Measurements from ENCODE around the gene DDX31. TPM values are rescaled to one million over a fixed set of nuclear protein-coding genes. Genes with fewer than 3 reads are reported as not detected.

DDX31 gene
- total and polyA plus RNA-seq, 9 of the 15 experiments (the other 6 are each of a cell fraction or from before 2014, with no cell fraction given) = 11.9 to 24.6 (median 22.2) TPM

GRCh38 chr9:132670457-132671391 lies 941 bp upstream of the DDX31 start, which contains the start of gene GTF3C4 (continued):
- TF ChIP-seq REST (IDR thresholded peaks at IDR 0.05; ENCODE audit: borderline replicate concordance) (no peak), REST (CRISPR knock-in tag; IDR thresholded peaks at IDR 0.05; ENCODE audit: low read depth) (no peak), NR2C2 (CRISPR knock-in tag; IDR thresholded peaks at IDR 0.05) (no peak), NR2C2 (tag; IDR thresholded peaks at IDR 0.05) (0 out of 2 replicates have a peak, but pooled peaks have one; percentile 3), RB1 (IDR thresholded peaks at IDR 0.05; ENCODE audit: low read depth) (peak; percentile 56; the same call in 1 of the 2 replicates), PML (IDR thresholded peaks at IDR 0.05; ENCODE audit: low read length) (0 out of 2 replicates have a peak, but pooled peaks have one; percentile 35), THRA (IDR thresholded peaks at IDR 0.05) (no peak), ZBTB12 (CRISPR knock-in tag; IDR thresholded peaks at IDR 0.05) (peak; percentile 46; the same call in 1 of the 2 replicates), ZFX (CRISPR knock-in tag; IDR thresholded peaks at IDR 0.05) (peak; percentile 80), E2F4 (CRISPR knock-in tag; IDR thresholded peaks at IDR 0.05; ENCODE audit: low read depth) (0 out of 2 replicates have a peak, but pooled peaks have one; percentile 57), POU5F1 (IDR thresholded peaks at IDR 0.05; ENCODE audit: borderline replicate concordance, low read depth, low read length, partially characterized antibody) (peak; percentile 0), HNRNPH1 (optimal IDR thresholded peaks at IDR 0.05; ENCODE audit: low read depth, low read length) (no peak)
